ENCODE results near the gene CNN2. TPM values are rescaled to one million over a fixed set of nuclear protein-coding genes. Genes with fewer than 3 reads are reported as not detected.

Gene CNN2
- polyA plus RNA-seq, 1 donor from 2014 or later, result 42.8 TPM

DNA sequence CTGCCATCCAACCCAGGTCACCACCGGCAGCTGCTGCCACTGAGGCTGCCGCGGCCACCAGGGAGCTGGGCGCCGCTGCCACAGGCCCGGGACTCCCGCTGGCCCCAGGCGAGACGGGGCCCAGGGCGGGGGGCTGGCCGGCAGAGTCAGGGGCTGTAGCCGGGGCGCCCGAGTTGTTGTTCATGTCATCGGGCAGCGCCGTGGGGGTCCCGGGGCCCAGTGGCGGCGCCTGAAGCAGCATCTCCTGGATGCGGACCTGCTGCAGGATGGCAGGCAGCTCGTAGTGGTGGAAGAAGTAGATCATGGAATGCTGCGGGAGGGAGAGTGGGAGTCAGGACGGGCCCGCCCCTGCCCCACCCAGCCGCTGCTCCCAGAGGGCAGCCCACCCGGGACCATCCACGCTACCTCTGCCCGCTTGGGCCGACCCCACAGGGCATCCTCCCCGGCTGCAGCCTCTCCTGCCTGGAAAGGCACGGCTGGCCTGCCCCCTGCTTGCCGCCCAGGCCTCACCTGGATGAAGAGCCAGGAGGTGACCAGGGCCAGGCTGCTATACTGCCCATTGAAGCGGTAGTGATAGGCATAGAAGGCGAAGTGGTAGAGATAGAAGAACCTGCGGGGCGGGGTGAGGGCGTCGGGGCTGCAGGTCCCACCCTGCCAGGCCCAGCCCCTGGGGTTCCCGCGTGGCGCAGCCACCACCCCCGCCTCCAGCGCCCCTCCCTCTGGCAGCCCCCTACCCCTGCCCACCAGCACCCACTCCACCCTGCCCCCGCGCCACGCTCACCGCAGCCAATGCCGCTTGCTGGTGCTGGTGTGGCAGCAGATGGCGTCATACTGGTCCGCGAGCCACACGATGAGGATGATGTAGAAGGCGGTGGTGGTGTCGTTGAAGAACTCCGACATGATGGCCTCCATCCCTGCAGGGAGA lies 15.6 kb upstream of the CNN2 start:
- Histone ChIP-seq H3K9me3 (ENCODE audit: low read length) (no peaks in the 10 kb centered on the region), H3K27ac (ENCODE audit: low read length) (no peak overlapping the region), H3K9ac (ENCODE audit: low read length) (no peak overlapping the region), H2AFZ (ENCODE audit: low read depth, low read length) (no peak overlapping the region), H3K9me2 (ENCODE audit: insufficient read depth, low read length) (no peaks in the 10 kb centered on the region), H4K20me1 (ENCODE audit: insufficient read depth) (no peaks in the 10 kb centered on the region), H3F3A (ENCODE audit: insufficient read depth, low read length, poor library complexity, severe bottlenecking) (no peaks in the 10 kb centered on the region), H3K4me3 (ENCODE audit: low read length) (no peak overlapping the region), H3K4me2 (ENCODE audit: low read length) (no peak overlapping the region), H3K79me2 (replicated peaks; ENCODE audit: insufficient read depth, low read length) (peaks cover 5% of the 10 kb centered on the region), H3K36me3 (ENCODE audit: insufficient read depth, low read length) (no peaks in the 10 kb centered on the region), H3K27me3 (ENCODE audit: insufficient read depth, low read depth, low read length) (no peaks in the 10 kb centered on the region)
- TF ChIP-seq TAF1 (IDR thresholded peaks at IDR 0.05; ENCODE audit: low read depth), result no peak
- TF ChIP-seq MXI1 (conservative IDR thresholded peaks at IDR 0.05; ENCODE audit: poor library complexity, severe bottlenecking), result no peak
- TF ChIP-seq EP300 (conservative IDR thresholded peaks at IDR 0.05; ENCODE audit: poor library complexity, severe bottlenecking), result no peak
- TF ChIP-seq SMC3 (conservative IDR thresholded peaks at IDR 0.05; ENCODE audit: poor library complexity), result no peak
- TF ChIP-seq, protein P1, sequence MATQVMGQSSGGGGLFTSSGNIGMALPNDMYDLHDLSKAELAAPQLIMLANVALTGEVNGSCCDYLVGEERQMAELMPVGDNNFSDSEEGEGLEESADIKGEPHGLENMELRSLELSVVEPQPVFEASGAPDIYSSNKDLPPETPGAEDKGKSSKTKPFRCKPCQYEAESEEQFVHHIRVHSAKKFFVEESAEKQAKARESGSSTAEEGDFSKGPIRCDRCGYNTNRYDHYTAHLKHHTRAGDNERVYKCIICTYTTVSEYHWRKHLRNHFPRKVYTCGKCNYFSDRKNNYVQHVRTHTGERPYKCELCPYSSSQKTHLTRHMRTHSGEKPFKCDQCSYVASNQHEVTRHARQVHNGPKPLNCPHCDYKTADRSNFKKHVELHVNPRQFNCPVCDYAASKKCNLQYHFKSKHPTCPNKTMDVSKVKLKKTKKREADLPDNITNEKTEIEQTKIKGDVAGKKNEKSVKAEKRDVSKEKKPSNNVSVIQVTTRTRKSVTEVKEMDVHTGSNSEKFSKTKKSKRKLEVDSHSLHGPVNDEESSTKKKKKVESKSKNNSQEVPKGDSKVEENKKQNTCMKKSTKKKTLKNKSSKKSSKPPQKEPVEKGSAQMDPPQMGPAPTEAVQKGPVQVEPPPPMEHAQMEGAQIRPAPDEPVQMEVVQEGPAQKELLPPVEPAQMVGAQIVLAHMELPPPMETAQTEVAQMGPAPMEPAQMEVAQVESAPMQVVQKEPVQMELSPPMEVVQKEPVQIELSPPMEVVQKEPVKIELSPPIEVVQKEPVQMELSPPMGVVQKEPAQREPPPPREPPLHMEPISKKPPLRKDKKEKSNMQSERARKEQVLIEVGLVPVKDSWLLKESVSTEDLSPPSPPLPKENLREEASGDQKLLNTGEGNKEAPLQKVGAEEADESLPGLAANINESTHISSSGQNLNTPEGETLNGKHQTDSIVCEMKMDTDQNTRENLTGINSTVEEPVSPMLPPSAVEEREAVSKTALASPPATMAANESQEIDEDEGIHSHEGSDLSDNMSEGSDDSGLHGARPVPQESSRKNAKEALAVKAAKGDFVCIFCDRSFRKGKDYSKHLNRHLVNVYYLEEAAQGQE (IDR thresholded peaks at IDR 0.05; ENCODE audit: borderline replicate concordance), result no peak
- no peak for TF ChIP-seq EZH2 (IDR thresholded peaks at IDR 0.05; ENCODE audit: borderline replicate concordance, insufficient read depth, low read length, poor library complexity, severe bottlenecking)
- no peak for TF ChIP-seq CTCF (IDR thresholded peaks at IDR 0.05; ENCODE audit: poor library complexity, severe bottlenecking)
- no peak for TF ChIP-seq RAD21 (conservative IDR thresholded peaks at IDR 0.05)
- TF ChIP-seq POLR2AphosphoS5 (IDR thresholded peaks at IDR 0.05), result no peak

GRCh38 chr19:1011831-1012333 lies 14.5 kb upstream of the CNN2 start:
- no peaks in the 10 kb centered on the region for H3F3A ChIP-seq (ENCODE audit: insufficient read depth, low read length, poor library complexity, severe bottlenecking)
- no peak overlapping the region for H2AFZ ChIP-seq (ENCODE audit: low read depth, low read length)
- no peak overlapping the region for H3K4me2 ChIP-seq (ENCODE audit: low read length)
- no peaks in the 10 kb centered on the region for H3K36me3 ChIP-seq (ENCODE audit: insufficient read depth, low read length)
- peaks cover 7% of the 10 kb centered on the region for H3K79me2 ChIP-seq (replicated peaks; ENCODE audit: insufficient read depth, low read length)
- no peaks in the 10 kb centered on the region for H3K9me2 ChIP-seq (ENCODE audit: insufficient read depth, low read length)
- TF ChIP-seq POLR2AphosphoS5 (IDR thresholded peaks at IDR 0.05) (no peak), EP300 (conservative IDR thresholded peaks at IDR 0.05; ENCODE audit: poor library complexity, severe bottlenecking) (no peak), SMC3 (conservative IDR thresholded peaks at IDR 0.05; ENCODE audit: poor library complexity) (no peak), TAF1 (IDR thresholded peaks at IDR 0.05; ENCODE audit: low read depth) (no peak)
- no peak overlapping the region for H3K4me3 ChIP-seq (ENCODE audit: low read length)
- H3K9me3 ChIP-seq (ENCODE audit: low read length), result no peaks in the 10 kb centered on the region
- H3K27ac ChIP-seq (ENCODE audit: low read length), result no peak overlapping the region
- H3K9ac ChIP-seq (ENCODE audit: low read length), result no peak overlapping the region
- H3K27me3 ChIP-seq (ENCODE audit: insufficient read depth, low read depth, low read length), result no peaks in the 10 kb centered on the region
- H4K20me1 ChIP-seq (ENCODE audit: insufficient read depth), result peaks cover 3% of the 10 kb centered on the region

Data from neural cell (in vitro differentiated cells).